SIG-M5 treated with dmso at 0.1 percent for 504 hours (cell line): ENCODE data around the gene MESD.
"Not testable (repeated sequence)": the region's sequence is repeated elsewhere in the genome, so short reads cannot be mapped to it uniquely, and the experiment has no call there.

Source experiments
- DNase-seq: peaks from one replicate; lab custom pipeline; 2025; ENCODE audit not compliant: unreplicated experiment; lab: John Stamatoyannopoulos, UW

The MESD gene

DNA sequence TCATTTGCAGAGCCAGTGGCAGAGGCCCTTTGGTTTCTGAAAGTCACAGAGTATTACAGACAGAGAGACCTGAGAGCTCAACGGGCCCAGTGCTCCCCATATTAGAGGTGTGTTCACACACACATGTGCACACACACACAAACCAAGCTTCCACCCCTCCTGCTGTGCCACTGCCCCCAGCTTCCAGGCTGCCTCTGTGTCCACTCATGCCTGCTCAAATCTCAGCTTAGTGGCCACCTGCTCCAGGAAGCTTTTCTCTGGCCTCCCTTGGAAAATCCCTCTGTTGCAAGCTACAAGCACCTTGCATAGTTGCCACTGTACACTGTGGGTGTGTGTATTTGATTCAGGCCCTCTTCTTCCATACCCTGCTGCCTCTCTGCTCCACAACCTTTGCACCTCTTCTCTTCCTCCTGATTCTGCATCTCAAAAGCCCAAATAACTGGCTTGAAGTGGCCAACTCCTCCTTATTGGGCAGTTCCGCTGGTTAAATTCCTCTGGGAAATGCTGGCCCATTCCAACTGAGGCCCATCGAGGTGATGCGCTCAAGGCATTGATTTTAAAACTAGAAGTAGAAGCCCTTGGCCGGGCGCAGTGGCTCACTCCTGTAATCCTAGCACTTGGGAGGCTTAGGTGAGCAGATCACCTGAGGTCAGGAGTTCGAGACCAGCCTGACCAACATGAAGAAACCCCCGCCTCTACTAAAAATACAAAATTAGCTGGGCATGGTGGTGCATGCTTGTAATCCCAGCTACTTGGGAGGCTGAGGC is 23.0 kb downstream of the MESD start:
- DNase-seq, result no peak

GRCh38 chr15:80965454-80965853 is 24.2 kb downstream of the MESD start:
- DNase-seq, result not testable (repeated sequence)

- no peak for DNase-seq
Measured at GRCh38 chr15:80958818-80959495, 30.7 kb downstream of the MESD start.

GRCh38 chr15:80957976-80958375 is 31.6 kb downstream of the MESD start:
- no peak for DNase-seq

DNA sequence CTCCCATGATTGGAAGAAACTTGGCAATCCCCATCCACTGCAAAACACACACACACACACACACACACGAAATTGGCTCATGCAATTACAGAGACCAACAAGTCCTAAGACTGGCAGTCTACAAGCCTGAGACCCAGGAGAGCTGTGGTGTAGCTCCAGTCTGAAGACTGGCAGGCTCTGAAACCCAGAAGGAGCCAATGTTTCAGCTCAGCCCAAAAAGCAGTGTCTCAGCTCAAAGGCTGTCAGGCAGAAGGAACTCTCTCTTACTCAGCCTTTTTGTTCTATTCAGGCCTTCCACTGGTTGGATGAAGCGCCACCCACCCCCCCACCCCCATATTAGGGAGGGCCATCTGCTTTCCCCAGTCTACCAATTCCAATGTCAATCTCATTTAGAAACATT is 32.1 kb downstream of the MESD start:
- no peak for DNase-seq

- DNase-seq, result peak; percentile 57
Measured at GRCh38 chr15:80955571-80956452, 33.8 kb downstream of the MESD start.

DNA sequence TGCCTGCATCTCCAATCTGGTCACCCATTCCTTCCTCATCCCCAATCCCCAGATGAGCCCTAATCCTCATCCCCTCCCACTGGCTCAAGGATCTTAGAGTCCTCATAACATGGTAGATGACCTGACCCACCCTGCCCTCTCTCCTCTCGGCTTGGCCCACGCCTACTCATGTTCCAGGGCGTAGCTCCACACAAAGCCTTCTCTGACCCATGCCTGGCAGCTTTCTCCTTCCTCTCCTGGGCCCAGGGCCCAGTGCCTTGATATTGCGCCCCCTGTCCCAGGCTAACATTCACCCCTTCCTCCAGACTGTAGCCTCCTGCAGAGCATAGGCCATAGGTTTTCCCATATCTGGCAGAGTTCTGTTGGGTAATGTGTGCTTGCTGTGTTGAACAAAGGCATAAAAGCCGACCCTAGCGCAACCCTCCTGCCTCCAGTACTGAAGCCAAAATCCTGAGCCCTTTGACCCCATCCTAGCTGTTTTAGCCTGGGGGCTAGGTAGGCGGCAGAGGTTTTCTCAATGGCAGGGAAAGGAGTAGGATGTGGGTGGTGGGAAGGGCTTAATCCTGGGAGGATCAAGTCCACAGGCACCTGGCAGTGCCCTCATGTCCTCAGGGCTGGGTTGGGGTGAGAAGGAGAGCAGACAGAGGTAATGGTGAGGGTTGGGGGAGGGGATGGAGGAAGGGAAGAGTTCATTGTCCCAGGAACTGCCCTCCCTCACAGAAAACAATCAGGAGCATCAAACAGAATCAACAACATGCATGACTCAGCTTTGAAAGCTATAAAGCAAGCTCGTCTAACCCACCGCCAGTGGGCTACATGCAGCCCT is 35.5 kb downstream of the MESD start:
- no peak for DNase-seq

DNA sequence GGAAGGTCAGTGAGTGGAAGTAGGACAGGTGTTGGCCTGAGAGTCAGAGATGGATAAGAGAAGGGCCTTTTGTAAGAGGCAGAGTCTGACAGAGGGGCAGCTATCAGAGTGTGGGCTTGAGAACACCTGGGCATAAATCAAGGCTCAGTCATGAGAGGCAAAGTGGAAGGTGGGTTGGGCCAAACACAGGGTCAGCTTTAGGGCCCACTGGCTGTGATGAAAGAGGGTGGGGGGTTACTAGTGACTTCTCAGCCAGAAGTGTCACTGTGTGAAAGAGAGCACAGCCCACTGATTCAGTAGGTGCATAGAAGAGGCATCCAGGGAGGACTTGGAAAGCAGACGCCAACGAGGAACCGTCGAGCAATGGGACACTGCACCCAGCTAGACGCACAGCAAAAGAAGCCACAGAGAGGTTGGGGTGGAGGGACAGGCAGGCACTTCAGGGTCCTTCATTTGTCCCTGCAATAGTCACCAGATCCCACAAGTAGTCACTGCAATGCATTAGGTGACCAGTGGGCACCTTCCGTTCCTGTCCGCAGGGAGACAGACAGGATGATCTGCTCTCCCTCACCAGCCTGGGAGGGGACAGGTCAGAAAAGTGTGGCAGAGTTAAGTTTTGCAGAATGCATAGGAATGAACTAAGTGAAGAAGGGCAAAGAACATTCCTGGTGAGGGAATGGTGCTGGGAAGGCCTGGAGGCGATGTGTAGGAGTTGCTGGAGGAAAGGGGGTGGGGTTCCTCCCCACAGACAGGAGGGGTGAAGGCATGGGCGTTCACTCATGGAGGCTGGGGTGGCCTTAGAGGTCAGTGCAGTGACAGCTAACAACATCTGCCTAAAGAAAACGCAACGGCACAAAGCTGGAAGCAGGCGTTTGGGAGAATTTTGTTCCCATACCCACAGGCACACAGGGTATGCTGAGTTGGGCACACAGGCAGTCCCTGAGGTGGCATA is 36.3 kb downstream of the MESD start:
- no peak for DNase-seq

GRCh38 chr15:80951941-80952340 is 37.7 kb downstream of the MESD start:
- no peak for DNase-seq

DNA sequence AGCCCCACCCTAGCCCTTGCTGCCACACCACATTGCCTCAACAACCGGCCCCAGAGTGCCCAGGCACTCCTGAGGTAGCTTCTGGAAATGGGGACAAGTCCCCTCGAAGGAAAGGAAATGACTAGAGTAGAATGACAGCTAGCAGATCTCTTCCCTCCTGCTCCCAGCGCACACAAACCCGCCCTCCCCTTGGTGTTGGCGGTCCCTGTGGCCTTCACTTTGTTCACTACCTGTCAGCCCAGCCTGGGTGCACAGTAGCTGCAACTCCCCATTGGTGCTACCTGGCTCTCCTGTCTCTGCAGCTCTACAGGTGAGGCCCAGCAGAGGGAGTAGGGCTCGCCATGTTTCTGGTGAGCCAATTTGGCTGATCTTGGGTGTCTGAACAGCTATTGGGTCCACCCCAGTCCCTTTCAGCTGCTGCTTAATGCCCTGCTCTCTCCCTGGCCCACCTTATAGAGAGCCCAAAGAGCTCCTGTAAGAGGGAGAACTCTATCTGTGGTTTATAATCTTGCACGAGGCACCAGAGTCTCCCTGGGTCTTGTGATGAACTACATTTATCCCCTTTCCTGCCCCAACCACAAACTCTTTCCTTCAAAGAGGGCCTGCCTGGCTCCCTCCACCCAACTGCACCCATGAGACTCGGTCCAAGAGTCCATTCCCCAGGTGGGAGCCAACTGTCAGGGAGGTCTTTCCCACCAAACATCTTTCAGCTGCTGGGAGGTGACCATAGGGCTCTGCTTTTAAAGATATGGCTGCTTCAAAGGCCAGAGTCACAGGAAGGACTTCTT is 39.1 kb downstream of the MESD start:
- DNase-seq, result no peak

- DNase-seq, result no peak
Measured at GRCh38 chr15:80949756-80950155, 39.9 kb downstream of the MESD start.

DNA sequence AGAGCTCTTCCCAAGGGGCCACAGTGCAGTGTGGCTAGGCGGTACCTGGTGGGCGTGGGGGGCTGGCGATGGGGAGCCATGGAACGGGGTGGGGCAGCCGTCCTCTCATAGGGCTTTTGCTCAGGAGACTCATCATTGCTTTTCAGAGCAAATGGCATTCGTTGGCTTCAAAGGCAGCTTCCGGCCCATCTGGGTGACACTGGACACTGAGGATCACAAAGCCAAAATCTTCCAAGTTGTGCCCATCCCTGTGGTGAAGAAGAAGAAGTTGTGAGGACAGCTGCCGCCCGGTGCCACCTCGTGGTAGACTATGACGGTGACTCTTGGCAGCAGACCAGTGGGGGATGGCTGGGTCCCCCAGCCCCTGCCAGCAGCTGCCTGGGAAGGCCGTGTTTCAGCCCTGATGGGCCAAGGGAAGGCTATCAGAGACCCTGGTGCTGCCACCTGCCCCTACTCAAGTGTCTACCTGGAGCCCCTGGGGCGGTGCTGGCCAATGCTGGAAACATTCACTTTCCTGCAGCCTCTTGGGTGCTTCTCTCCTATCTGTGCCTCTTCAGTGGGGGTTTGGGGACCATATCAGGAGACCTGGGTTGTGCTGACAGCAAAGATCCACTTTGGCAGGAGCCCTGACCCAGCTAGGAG is 40.8 kb downstream of the MESD start:
- DNase-seq, result no peak

- no peak for DNase-seq
Measured at GRCh38 chr15:80946576-80946975, 43.0 kb downstream of the MESD start.

DNA sequence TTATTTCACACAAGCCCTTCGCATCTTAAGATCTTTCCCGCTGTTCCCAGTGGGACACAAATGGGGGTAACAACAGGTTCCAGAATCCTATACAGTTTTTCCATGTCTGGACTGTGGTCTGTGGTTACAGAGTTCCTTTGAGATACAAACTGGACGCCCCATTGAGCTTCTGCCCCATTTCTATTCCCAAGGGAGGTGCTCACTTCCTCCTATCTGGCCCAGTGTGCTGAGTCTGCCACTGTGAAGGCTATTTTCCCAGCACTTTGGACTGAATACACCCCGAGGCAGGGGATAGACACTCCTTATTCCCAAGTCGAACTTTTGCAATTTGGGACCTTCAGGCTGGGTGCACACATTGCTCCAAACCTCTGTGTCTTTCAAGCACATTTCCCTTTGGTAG is 44.0 kb downstream of the MESD start:
- DNase-seq, result no peak

GRCh38 chr15:80944818-80945217 is 44.8 kb downstream of the MESD start:
- no peak for DNase-seq

DNA sequence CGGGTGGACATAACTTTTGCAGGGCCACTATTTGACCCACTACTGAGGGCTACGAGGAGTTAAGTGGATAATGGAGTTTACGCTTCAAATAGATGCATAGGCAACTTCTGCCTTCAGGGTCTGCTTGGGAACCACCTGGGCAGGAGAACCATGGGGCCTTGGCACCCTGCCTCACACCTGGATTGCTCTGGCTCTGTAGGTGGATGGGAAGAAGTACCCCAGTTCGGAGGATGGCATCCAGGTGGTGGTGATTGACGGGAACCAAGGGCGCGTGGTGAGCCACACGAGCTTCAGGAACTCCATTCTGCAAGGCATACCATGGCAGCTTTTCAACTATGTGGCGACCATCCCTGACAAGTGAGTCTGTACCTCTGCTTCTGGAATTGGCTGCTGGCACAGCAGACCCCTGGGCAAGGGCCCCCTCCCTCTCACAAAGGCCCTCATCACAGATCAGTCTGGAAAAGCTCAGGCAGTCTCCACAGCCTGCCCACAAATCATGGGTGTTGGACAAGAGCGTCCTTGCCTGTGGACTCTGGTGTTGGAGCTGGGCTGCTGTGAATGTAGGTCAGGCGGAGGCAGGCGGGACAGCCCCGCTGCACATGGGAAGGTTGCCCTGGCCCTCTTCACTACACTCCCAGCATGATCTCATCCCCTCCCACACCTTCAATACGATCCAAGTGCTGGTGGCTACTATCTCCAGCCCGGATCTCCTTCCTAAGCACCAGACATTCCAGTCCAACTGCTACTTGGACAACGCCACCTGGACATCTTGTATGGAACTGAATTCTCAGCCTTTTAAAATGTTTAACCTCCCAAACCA is 46.7 kb downstream of the MESD start:
- DNase-seq, result peak; percentile 25

DNA sequence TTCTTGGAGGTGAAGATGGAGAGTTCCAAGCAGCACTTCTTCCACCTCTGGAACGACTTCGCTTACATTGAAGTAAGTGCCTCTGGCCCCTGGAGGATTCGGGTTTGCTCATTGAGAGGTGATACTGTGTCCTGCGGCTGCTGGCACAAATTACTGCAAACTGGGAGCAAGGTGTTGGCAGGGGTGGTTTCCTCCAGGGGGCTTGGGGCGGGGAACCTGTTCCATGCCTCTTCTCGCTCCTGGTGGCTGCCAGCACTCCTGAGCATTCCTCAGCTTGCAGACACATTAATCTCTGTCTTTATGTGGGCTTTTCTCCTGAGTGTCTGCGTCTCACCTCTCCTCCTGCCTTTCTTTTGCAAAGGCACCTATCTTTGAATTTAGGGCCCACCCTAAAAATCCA is 47.4 kb downstream of the MESD start:
- no peak for DNase-seq

- DNase-seq, result no peak
Measured at GRCh38 chr15:80940851-80941250, 48.8 kb downstream of the MESD start.
